H9 (cell line): ENCODE data around the gene NKD2. TPM values are rescaled to one million over a fixed set of nuclear protein-coding genes. Genes with fewer than 3 reads are reported as not detected.

Experiments used
- DNase-seq: peaks from one replicate; pipeline ENCODE4 v3.0.0-alpha.2; 2017
- H2AFZ ChIP-seq: one replicate; pipeline ENCODE4 v1.6.1; 2013; ENCODE audit warnings: mild to moderate bottlenecking, low read length, control low read depth, moderate library complexity
- H2AK5ac ChIP-seq: 2 replicates; pipeline ENCODE4 v1.6.1; 2013; ENCODE audit warnings: low read length, control low read depth, mixed read lengths; ENCODE audit not compliant: insufficient read length
- H2BK120ac ChIP-seq: one replicate; pipeline ENCODE4 v1.6.1; 2013; ENCODE audit warnings: low read depth, mild to moderate bottlenecking, low read length, control low read depth, inconsistent platforms; ENCODE audit not compliant: poor library complexity, severe bottlenecking
- H2BK12ac ChIP-seq: 2 replicates; pipeline ENCODE4 v1.6.1; 2013; ENCODE audit warnings: low read length, control low read depth, mixed read lengths, low read depth; ENCODE audit not compliant: insufficient read length
- H2BK15ac ChIP-seq: 2 replicates; pipeline ENCODE4 v1.6.1; 2013; ENCODE audit warnings: low read depth, low read length, control low read depth
- H2BK20ac ChIP-seq: one replicate; pipeline ENCODE4 v1.6.1; 2013; ENCODE audit warnings: low read depth, mild to moderate bottlenecking, low read length, control low read depth, inconsistent platforms; ENCODE audit not compliant: poor library complexity, severe bottlenecking
- H2BK5ac ChIP-seq: 2 replicates; pipeline ENCODE4 v1.6.1; 2013; ENCODE audit warnings: low read length, control low read depth, mixed read lengths; ENCODE audit not compliant: insufficient read length
- H3K14ac ChIP-seq: 2 replicates; pipeline ENCODE4 v1.6.1; 2013; ENCODE audit warnings: low read length, control low read depth; ENCODE audit not compliant: insufficient read depth
- H3K18ac ChIP-seq: 2 replicates; pipeline ENCODE4 v1.6.1; 2013; ENCODE audit warnings: low read depth, mild to moderate bottlenecking, mixed read lengths, low read length, control low read depth; ENCODE audit not compliant: insufficient read length
- H3K23ac ChIP-seq: 2 replicates; pipeline ENCODE4 v1.6.1; 2013; ENCODE audit warnings: low read length, control low read depth, mixed read lengths, low read depth; ENCODE audit not compliant: insufficient read length
- H3K23me2 ChIP-seq: 2 replicates; pipeline ENCODE4 v1.6.1; 2013; ENCODE audit warnings: low read depth, mild to moderate bottlenecking, mixed read lengths, low read length, control low read depth; ENCODE audit not compliant: insufficient read length, poor library complexity, severe bottlenecking
- H3K27ac ChIP-seq: 2 replicates; pipeline ENCODE4 v1.5.1; 2013; ENCODE audit warnings: low read length, control low read depth, mixed read lengths, low read depth; ENCODE audit not compliant: insufficient read length
- H3K27me3 ChIP-seq: 2 replicates; pipeline ENCODE4 v1.6.1; 2013; ENCODE audit warnings: low read length, control low read depth, inconsistent platforms; ENCODE audit not compliant: insufficient read depth
- H3K4ac ChIP-seq: 2 replicates; pipeline ENCODE4 v1.6.1; 2013; ENCODE audit warnings: low read depth, mild to moderate bottlenecking, control low read depth, inconsistent platforms, low read length, moderate library complexity
- H3K4me1 ChIP-seq: 2 replicates; pipeline ENCODE4 v1.6.1; 2013; ENCODE audit warnings: low read length, control low read depth, inconsistent platforms; ENCODE audit not compliant: insufficient read depth
- H3K4me2 ChIP-seq: 2 replicates; pipeline ENCODE4 v1.6.1; 2013; ENCODE audit warnings: low read length, control low read depth, mixed read lengths; ENCODE audit not compliant: insufficient read length, insufficient read depth
- H3K56ac ChIP-seq: 2 replicates; pipeline ENCODE4 v1.6.1; 2013; ENCODE audit warnings: low read depth, mild to moderate bottlenecking, mixed read lengths, low read length, control low read depth; ENCODE audit not compliant: insufficient read length
- H3K79me1 ChIP-seq: 2 replicates; pipeline ENCODE4 v1.6.1; 2013; ENCODE audit warnings: low read depth, mild to moderate bottlenecking, moderate library complexity, low read length, control low read depth, inconsistent platforms; ENCODE audit not compliant: insufficient read depth, poor library complexity, severe bottlenecking
- H3K79me2 ChIP-seq: 2 replicates; pipeline ENCODE4 v1.6.1; 2013; ENCODE audit warnings: low read length, control low read depth, inconsistent platforms; ENCODE audit not compliant: insufficient read depth
- H3K9ac ChIP-seq: 2 replicates; pipeline ENCODE4 v1.6.1; 2013; ENCODE audit warnings: low read length, control low read depth, mixed read lengths; ENCODE audit not compliant: insufficient read length; ENCODE audit errors: extremely low read depth
- H3K9me3 ChIP-seq: one replicate; pipeline ENCODE4 v1.6.1; 2013; ENCODE audit warnings: low read depth, low read length, inconsistent platforms; ENCODE audit not compliant: control insufficient read depth
- H3T11ph ChIP-seq: one replicate; pipeline ENCODE4 v1.6.1; 2013; ENCODE audit warnings: mild to moderate bottlenecking, low read length, control low read depth, inconsistent platforms
- H4K20me1 ChIP-seq: one replicate; pipeline ENCODE4 v1.6.1; 2013; ENCODE audit not compliant: control insufficient read depth, insufficient read length, insufficient read depth
- H4K5ac ChIP-seq: 2 replicates; pipeline ENCODE4 v1.6.1; 2013; ENCODE audit warnings: low read depth, mild to moderate bottlenecking, mixed read lengths, low read length, control low read depth; ENCODE audit not compliant: insufficient read length
- H4K8ac ChIP-seq: replicated peaks from 2 replicates; pipeline ENCODE4 v1.6.1; 2013; ENCODE audit warnings: low read length, control low read depth, mixed read lengths, low read depth; ENCODE audit not compliant: insufficient read length
- H4K91ac ChIP-seq: 2 replicates; pipeline ENCODE4 v1.6.1; 2013; ENCODE audit warnings: low read depth, mild to moderate bottlenecking, moderate library complexity, mixed read lengths, low read length, control low read depth; ENCODE audit not compliant: insufficient read length
- H3K27ac Mint-ChIP-seq, 3 experiments: 2 replicates in 2 of 3; 3 replicates in 1 of 3; pipeline ENCODE4 v1.8.0; 2020 to 2021; ENCODE audit warnings: mixed read lengths in 3 of 3, mild to moderate bottlenecking in 1 of 3, moderate library complexity in 1 of 3
- H3K27me3 Mint-ChIP-seq: 2 replicates; pipeline ENCODE4 v1.8.0; 2021; ENCODE audit warnings: low read depth, mild to moderate bottlenecking, moderate library complexity, mixed read lengths
- H3K36me3 Mint-ChIP-seq, 3 experiments: 2 replicates in 2 of 3; 3 replicates in 1 of 3; pipeline ENCODE4 v1.8.0; 2020 to 2021; ENCODE audit warnings: low read depth in 3 of 3, mixed read lengths in 3 of 3; ENCODE audit not compliant: insufficient read depth in 1 of 3
- H3K4me1 Mint-ChIP-seq, 2 experiments: 2 replicates each; pipeline ENCODE4 v1.8.0; 2020; ENCODE audit warnings: mixed read lengths in 2 of 2
- H3K4me3 Mint-ChIP-seq, 2 experiments: 2 replicates in 1 of 2; 3 replicates in 1 of 2; pipeline ENCODE4 v1.8.0; 2020 to 2021; ENCODE audit warnings: mild to moderate bottlenecking in 2 of 2, mixed read lengths in 2 of 2, moderate library complexity in 1 of 2
- H3K9me3 Mint-ChIP-seq, 2 experiments: 2 replicates in 1 of 2; 3 replicates in 1 of 2; pipeline ENCODE4 v1.8.0; 2020; ENCODE audit warnings: mild to moderate bottlenecking in 2 of 2, mixed read lengths in 2 of 2, moderate library complexity in 1 of 2
- CTCF ChIP-seq: fragments of 200-600 bp; sonication (generic); conservative IDR thresholded peaks from 3 replicates; pipeline ENCODE4 v1.8.0; 2021; ENCODE audit warnings: antibody characterized with exemption, mild to moderate bottlenecking
- WGBS: extraction: QIAGEN DNeasy Blood & Tissue Kit; methylation state at CpG from one replicate; pipeline ENCODE4 v1.1.7; 2013; ENCODE audit warnings: missing lambda C conversion rate, low lambda C conversion rate, mixed read lengths; ENCODE audit not compliant: insufficient read length; ENCODE audit errors: extremely low coverage; 5-methylcytosine and 5-hydroxymethylcytosine counted together
- total RNA-seq: library from RNA; stranded (reverse); gene quantifications from 2 replicates; pipeline ENCODE4 v1.2.1, GENCODE V29; 2021

NKD2 gene
- total RNA-seq, 1 experiment from 2014 or later = 7.3 TPM

DNA sequence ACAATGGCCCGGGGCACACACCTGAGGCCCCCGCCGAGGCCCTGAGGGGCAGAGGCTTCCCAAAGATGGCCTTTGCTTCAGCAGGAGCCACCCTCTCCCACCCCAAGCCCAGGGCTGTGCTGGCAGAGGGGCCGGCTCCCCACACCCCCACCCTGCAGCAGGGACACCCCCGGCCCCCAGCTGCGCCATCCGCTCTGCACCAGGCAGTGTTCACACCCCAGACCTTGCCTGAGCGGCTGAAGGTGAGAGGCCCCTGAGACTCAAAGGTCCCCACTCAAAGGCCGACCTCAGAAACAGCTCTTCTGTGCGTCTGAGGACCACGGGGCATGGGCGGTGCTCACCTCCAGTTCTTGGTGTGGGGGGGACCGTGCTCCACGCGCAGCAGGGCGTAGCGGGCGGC lies 65.6 kb downstream of the NKD2 start:
- H4K5ac ChIP-seq = no peak overlapping the region
- no peak overlapping the region for H3K27ac Mint-ChIP-seq
- no peaks in the 10 kb centered on the region for H3K79me1 ChIP-seq
- no peak overlapping the region for H2BK5ac ChIP-seq
- no peak overlapping the region for H2AFZ ChIP-seq
- no peak for DNase-seq
- no peak overlapping the region for H4K91ac ChIP-seq
- H3K14ac ChIP-seq = no peak overlapping the region
- no peaks in the 10 kb centered on the region for H4K20me1 ChIP-seq
- H2AK5ac ChIP-seq = no peak overlapping the region
- H3K4me1 Mint-ChIP-seq = no peaks in the 10 kb centered on the region
- H2BK120ac ChIP-seq = no peak overlapping the region
- no peak overlapping the region for H3K18ac ChIP-seq
- no peaks in the 10 kb centered on the region for H3K9me3 Mint-ChIP-seq
- H3K4ac ChIP-seq = no peak overlapping the region
- no peak overlapping the region for H3T11ph ChIP-seq
- no peak overlapping the region for H2BK12ac ChIP-seq
- no peak overlapping the region for H3K4me3 Mint-ChIP-seq
- H3K23ac ChIP-seq = no peak overlapping the region
- no peaks in the 10 kb centered on the region for H3K9me3 ChIP-seq
- H2BK20ac ChIP-seq = no peak overlapping the region
- H3K27ac ChIP-seq = no peak overlapping the region
- peaks cover 0 to 18% (median 16%) of the 10 kb centered on the region in 3 experiments; a peak in 5 of 7 replicates for H3K36me3 Mint-ChIP-seq
- no CpG with 5 or more reads among the region's 18 CpGs for WGBS
- no peaks in the 10 kb centered on the region; the same call in 1 of the 2 replicates for H3K79me2 ChIP-seq
- no peaks in the 10 kb centered on the region for H3K27me3 ChIP-seq
- H3K4me1 ChIP-seq = no peaks in the 10 kb centered on the region
- no peak overlapping the region for H3K9ac ChIP-seq
- H3K27me3 Mint-ChIP-seq = no peaks in the 10 kb centered on the region
- no peak overlapping the region for H3K56ac ChIP-seq
- TF ChIP-seq CTCF = no peak
- H4K8ac ChIP-seq = no peak overlapping the region
- H3K23me2 ChIP-seq = no peaks in the 10 kb centered on the region
- H2BK15ac ChIP-seq = no peak overlapping the region
- no peak overlapping the region for H3K4me2 ChIP-seq
